ENCODE results near the gene LRRN1. TPM values are rescaled to one million over a fixed set of nuclear protein-coding genes. Genes with fewer than 3 reads are reported as not detected.
"Not testable (repeated sequence)": the region's sequence is repeated elsewhere in the genome, so short reads cannot be mapped to it uniquely, and the experiment has no call there.

Gene LRRN1
- total RNA-seq, 2 experiments from 2014 or later = 0.17 TPM; not detected in 1

DNA sequence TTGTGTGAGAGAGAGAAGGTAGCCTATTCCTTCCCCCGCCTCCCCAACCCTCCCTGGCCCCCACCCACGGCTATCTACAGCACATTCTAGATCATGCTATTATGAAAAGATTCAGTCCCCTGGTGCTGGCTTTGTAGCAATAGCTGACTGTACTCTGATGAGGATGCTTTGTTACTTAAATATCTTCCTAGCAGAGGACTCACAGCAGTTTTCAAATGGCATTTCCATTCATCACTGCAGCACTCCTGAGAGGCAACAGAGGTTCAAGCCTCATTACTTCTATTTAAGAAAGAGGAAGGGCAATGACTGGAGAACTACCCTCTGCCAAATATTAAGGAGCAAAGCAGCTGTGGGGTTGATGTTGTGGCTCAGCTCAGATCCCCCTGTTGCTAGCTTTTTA, 61.0 kb downstream of the LRRN1 start:
- DNase-seq = no peak
- CTCF ChIA-PET = no interaction called here
- Mint-ChIP-seq H3K4me1 (ENCODE audit: low read depth) (no peaks in the 10 kb centered on the region), H3K27me3 (no peaks in the 10 kb centered on the region), H3K36me3 (no peaks in the 10 kb centered on the region), H3K9me3 (no peaks in the 10 kb centered on the region), H3K4me3 (no peak overlapping the region), H3K27ac (no peak overlapping the region)
- POLR2A ChIA-PET = no interaction called here
- intact Hi-C loops (cut with micrococcal nuclease) = no loop called here

DNA sequence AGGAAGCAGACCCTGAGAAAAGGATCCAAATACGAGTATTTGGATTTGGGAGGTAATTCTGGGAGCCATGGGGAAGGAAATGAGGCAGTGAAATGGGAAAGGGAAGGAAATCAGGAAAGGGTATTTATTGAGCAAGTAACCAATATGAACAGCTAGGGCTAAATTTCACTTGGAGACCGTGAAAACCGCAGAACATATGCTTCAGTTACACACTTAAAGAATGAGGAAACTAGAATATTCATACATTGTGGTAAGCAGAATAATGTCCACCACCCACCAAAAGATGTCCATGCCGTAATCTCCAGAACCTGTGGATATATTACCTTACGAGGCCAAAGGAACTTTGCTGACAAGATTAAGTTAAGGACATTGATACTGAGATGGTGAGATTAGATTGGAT, 63.3 kb downstream of the LRRN1 start:
- Mint-ChIP-seq H3K4me1 (ENCODE audit: low read depth) (no peaks in the 10 kb centered on the region), H3K4me3 (no peak overlapping the region), H3K27me3 (no peaks in the 10 kb centered on the region), H3K36me3 (no peaks in the 10 kb centered on the region), H3K9me3 (no peaks in the 10 kb centered on the region), H3K27ac (no peak overlapping the region)
- CTCF ChIA-PET = no interaction called here
- POLR2A ChIA-PET = no interaction called here
- intact Hi-C loops (cut with micrococcal nuclease) = no loop called here
- no peak for DNase-seq

DNA sequence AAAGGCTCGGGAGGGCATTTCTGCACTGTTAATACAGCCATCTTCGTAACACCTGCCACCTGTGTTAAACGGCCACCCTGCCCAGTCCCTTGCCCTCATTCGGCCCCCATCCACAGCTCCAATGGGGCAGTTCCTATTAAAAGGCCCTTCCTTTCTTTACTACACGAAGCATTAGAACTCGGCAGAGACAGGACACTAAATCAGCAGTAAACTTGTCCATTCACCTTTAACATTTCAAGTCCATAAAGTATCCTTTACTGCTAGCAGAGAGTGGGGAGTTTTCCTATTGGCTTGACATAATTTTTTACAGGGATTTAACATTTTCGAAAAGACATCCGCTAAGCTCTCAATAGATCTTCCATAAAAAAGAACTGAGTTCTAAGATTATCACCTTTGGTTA, 76.3 kb downstream of the LRRN1 start:
- no peaks in the 10 kb centered on the region for H3K4me1 Mint-ChIP-seq (ENCODE audit: low read depth)
- H3K27ac Mint-ChIP-seq = no peak overlapping the region
- no peaks in the 10 kb centered on the region for H3K9me3 Mint-ChIP-seq
- intact Hi-C loops (cut with micrococcal nuclease) = no loop called here
- ChIA-PET CTCF (no interaction called here), POLR2A (no interaction called here)
- no peaks in the 10 kb centered on the region for H3K27me3 Mint-ChIP-seq
- H3K36me3 Mint-ChIP-seq = no peaks in the 10 kb centered on the region
- DNase-seq = no peak
- H3K4me3 Mint-ChIP-seq = no peak overlapping the region

DNA sequence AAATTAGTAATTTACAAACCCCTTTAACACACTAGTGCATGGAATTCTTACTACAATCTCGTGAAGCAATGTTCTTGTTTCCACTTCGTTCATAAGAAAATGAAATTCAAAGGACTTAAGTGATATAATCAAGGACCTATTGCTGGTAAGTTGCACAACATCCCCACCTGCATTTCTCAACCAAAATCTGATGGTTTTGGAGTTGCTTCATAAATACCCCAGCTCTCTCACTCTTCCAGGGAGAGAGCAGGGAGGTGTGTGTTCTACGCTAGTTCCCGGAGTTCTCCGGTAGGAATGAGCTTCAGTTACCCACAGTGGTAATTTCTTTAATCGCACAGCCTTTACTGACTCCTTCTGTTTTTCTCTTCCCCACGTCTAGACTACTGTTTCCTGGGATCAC, 81.8 kb downstream of the LRRN1 start:
- no peaks in the 10 kb centered on the region for H3K27me3 Mint-ChIP-seq
- intact Hi-C loops (cut with micrococcal nuclease) = no loop called here
- POLR2A ChIA-PET = no interaction called here
- H3K27ac Mint-ChIP-seq = no peak overlapping the region
- H3K4me3 Mint-ChIP-seq = no peak overlapping the region
- H3K4me1 Mint-ChIP-seq (ENCODE audit: low read depth) = no peaks in the 10 kb centered on the region
- H3K36me3 Mint-ChIP-seq = no peaks in the 10 kb centered on the region
- CTCF ChIA-PET = no interaction called here
- no peak for DNase-seq
- peaks cover 6% of the 10 kb centered on the region for H3K9me3 Mint-ChIP-seq

DNA sequence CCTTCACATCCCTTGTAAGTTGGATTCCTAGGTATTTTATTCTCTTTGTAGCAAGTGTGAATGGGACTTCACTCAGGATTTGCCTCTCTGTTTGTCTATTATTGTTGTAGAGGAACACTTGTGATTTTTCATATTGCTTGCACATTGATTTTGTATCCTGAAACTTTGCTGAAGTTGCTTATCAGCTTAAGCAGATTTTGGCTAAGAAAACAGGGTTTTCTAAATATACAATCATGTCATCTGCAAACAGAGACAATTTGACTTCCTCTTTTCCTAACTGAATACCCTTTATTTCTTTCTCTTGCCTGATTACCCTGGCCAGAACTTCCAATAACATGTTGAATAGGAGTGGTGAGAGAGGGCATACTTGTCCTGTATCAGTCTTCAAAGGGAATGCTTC, 88.1 kb downstream of the LRRN1 start:
- intact Hi-C loops (cut with micrococcal nuclease); H3K27ac Mint-ChIP-seq; H3K4me3 Mint-ChIP-seq; H3K36me3 Mint-ChIP-seq; POLR2A ChIA-PET; H3K4me1 Mint-ChIP-seq (ENCODE audit: low read depth); DNase-seq; H3K27me3 Mint-ChIP-seq; CTCF ChIA-PET: not testable (repeated sequence)
- H3K9me3 Mint-ChIP-seq = peaks cover 47% of the 10 kb centered on the region

DNA sequence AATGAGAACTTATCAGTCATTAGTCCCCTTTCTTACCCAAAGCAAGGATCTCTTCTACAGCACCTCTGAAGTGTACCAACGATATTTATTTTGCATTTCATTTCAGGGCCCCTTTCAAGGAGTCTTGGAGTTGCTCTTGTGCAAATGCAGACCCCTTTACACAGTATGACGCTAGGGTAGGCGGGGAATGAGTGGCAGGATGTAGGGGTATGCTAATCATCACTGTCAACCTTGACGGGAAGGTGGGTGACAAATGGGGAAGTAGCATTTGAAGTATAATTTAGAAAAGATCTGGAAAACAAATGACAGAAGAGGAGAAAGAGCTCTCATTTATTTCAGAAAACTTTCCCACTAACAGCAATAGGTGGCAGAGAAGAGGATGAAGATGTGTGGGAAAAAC, 94.4 kb downstream of the LRRN1 start:
- ChIA-PET CTCF (no interaction called here), POLR2A (no interaction called here)
- Mint-ChIP-seq H3K4me1 (ENCODE audit: low read depth) (no peaks in the 10 kb centered on the region), H3K9me3 (peaks cover 24% of the 10 kb centered on the region), H3K4me3 (no peak overlapping the region), H3K27ac (no peak overlapping the region), H3K36me3 (peaks cover 1% of the 10 kb centered on the region), H3K27me3 (no peaks in the 10 kb centered on the region)
- intact Hi-C loops (cut with micrococcal nuclease) = no loop called here
- no peak for DNase-seq

Data from activated CD4-positive, alpha-beta memory T cell treated with anti-CD3 and anti-CD28 coated beads for 36 hours (primary cell).